Measurements from ENCODE around the gene GABPB1.

The GABPB1 gene

DNA sequence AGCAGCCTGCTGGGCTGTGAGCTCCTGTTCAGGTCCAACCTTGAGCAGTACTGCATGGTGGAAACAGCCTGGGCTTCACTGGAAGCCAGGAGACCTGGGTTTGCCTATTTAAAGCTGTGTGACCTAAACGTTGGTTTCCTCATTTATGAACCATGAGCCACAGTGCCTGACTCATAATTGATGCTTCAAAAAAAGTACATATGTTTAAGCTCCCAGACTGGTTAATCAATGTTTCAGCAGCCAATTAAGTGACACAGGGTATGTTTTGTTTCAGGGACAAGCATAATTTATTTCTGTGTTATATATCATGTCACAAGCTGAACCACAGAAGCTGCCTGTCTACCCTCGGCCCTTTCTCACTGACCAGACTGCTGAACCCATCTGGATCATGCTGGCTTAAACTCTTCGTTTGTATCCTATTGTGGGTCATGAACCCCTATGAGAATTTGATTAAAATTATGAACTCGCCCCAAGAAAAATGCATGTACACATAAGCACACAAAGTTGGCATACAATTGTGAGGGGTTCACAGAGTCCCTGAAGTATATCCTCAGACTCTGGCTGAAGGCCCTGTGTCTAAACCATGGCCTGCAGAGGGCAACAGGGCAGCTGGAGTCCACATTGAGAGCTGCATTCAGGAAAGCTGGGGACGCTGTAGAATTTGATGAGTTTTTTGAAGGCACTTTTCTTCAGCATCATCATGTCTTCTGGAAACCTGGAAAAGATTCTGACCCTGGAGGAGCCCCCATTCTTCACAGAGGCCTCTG is 113.1 kb downstream of the GABPB1 start:
- DNase-seq (ENCODE audit: low read depth), result peak; percentile 35

GRCh38 chr15:50238255-50238654 is 116.7 kb downstream of the GABPB1 start:
- no peak for DNase-seq (ENCODE audit: low read depth)

- DNase-seq (ENCODE audit: low read depth), result no peak
Measured at GRCh38 chr15:50236433-50236832, 118.6 kb downstream of the GABPB1 start.

DNA sequence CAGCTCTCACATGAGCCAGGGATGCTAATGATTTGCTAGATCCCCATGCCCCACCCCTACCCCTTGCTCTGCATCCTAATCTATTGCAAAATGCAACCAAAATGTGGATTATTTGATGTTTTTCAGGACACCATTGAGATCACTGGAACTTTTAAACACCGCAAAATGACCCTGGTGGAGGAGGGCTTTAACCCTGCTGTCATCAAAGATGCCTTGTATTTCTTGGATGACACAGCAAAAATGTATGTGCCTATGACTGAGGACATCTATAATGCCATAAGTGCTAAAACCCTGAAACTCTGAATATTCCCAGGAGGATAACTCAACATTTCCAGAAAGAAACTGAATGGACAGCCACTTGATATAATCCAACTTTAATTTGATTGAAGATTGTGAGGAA is 119.2 kb downstream of the GABPB1 start:
- no peak for DNase-seq (ENCODE audit: low read depth)

DNA sequence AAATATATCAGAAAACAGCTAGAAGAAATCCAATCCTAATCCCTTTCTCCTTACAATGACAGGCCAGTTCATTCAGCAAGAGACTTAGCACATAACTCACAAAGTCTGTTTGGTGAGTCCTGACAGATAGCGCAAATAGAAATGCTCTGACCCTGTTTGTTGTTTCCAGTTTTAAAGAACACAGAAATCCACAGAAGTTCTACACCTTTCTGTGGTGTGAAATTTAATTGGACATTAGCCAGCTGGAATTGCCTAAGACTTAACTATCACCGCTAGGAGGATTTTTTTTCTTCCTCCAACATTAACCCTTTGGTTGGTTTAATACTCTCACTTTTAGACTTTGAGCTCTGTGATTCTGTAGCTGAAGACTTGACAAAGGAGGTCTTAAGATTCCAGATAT is 120.2 kb downstream of the GABPB1 start:
- DNase-seq (ENCODE audit: low read depth), result peak; percentile 63

DNA sequence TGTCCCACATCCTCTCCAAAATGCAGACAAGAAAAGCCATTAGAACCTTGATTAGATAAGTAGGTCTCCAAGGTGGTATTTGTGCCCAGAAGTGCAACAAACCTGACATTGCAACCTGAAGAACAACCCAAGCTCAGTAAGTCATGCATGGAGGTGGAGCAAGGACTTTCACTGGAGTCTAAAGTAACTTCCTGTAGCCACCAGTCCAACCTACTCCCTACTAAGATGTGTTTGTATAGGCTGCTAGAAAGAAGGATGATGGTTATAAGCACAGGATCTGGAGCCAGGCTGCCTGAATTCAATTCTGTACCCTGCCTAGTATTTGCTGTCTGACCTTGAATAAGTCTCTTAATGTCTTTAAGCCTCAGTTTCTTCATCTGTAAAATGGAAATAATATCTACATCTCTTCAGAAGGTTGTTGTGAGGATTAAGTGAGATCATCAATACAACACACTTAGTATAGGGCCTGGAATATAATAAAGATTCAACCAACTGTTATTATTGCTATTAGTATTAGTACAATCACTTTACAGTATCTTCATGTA is 121.7 kb downstream of the GABPB1 start:
- DNase-seq (ENCODE audit: low read depth), result no peak

- DNase-seq (ENCODE audit: low read depth), result no peak
Measured at GRCh38 chr15:50232791-50233190, 122.2 kb downstream of the GABPB1 start.

DNA sequence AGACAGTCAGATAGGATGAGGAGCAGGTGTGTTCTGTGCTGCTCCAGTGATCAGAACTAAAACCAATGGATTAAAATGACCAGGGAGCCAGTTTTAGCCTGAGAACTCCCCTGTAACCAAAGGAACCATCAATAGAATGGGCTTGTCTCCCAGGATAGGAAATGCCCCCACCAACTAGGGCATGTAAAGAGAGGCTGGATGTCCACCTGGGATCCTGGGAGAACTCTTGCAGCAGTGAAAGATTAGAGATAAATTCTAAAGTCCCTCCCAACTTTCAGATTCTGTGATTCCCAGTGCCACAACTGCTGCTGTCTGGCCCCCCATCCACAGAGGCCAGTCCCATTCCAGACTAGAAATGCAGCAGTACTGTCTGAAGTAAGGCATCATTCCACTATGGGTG is 123.2 kb downstream of the GABPB1 start:
- no peak for DNase-seq (ENCODE audit: low read depth)

DNA sequence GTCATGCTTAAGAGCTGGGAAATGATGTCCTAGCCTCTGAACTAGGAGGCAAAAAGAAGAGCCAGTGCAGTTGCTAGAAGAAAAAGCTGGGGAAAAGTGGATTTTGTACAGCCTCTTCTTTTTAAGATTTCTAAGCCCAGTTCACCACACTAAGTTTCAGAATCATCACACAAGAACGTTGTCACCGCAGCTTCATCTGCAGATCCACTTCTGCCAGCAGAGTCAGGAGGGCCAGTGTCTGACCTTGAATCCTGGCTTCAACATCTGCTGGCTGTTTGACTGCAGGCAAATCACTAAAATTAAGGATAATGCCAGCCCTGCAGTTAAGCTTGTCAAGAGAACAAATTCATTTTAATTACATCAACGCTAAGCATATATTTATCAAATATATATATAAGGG is 125.7 kb downstream of the GABPB1 start:
- DNase-seq (ENCODE audit: low read depth), result no peak

GRCh38 chr15:50228866-50229265 is 126.1 kb downstream of the GABPB1 start:
- DNase-seq (ENCODE audit: low read depth), result no peak

DNA sequence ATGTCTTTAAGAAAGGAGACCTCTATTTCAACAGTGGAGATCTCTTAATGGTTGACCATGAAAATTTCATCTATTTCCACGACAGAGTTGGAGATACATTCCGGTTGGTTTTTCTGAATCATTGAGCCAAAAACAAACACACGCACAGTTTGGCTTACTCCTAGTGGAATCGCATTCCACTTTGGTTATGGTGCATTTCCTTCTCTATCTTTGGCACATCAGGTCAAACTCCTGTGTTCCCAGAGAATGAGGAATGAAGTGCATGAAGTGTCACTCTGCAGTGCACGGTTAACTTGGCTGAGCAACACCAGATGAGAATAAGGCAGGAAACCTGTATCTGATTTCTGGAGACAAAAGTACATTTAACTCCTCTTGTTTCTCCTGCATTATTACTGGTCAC is 127.9 kb downstream of the GABPB1 start:
- DNase-seq (ENCODE audit: low read depth), result peak; percentile 25

GRCh38 chr15:50225938-50226337 is 129.1 kb downstream of the GABPB1 start:
- DNase-seq (ENCODE audit: low read depth), result no peak
